ENCODE measurements around the gene PPFIA2. TPM values are rescaled to one million over a fixed set of nuclear protein-coding genes. Genes with fewer than 3 reads are reported as not detected.

PPFIA2 gene
- polyA plus RNA-seq, 1 donor from 2014 or later = 65.3 TPM

DNA sequence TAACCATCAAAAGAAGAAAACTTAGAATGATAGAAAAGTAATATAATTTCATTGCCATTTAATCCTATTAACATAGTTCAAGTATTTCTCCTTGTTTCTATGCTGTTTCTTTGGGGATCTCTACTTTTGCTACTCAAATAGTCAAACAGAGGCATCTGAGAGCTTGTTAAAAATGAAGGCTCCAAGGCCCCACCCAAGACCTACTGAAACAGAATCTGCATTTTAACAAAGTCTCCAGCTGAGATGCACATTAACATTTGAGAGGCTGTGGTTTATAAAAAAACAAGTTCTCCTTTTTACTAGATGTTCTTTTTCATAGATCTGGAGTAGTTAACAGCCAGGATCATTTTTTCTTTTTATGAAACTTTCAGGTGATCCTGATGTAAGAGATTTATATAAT lies 31.8 kb downstream of the PPFIA2 start:
- no peak overlapping the region for H3K4me2 ChIP-seq (ENCODE audit: low read length)
- no peaks in the 10 kb centered on the region for H3K27me3 ChIP-seq (ENCODE audit: insufficient read depth, low read depth, low read length)

DNA sequence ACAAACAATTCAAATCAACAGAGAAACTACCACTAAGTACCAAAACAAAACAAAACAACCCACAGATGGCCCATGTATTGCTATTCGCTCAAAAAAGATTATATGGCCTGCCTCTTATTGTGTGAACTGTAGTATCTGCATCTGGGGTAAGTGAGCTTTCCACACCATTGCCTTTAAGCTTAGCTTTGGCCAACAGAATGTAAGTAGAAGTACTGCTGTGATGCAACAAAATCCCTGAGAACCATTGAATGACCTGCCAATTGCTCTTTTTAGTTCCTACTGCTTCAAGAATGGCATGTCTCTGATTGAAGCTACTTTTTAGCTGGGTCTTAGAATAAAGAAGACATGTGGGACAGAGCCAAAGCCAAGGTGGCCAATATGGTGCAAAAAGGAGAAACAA lies 32.5 kb downstream of the PPFIA2 start:
- TF ChIP-seq POLR2AphosphoS5 (IDR thresholded peaks at IDR 0.05) (no peak), SMC3 (conservative IDR thresholded peaks at IDR 0.05; ENCODE audit: poor library complexity) (no peak), EZH2 (IDR thresholded peaks at IDR 0.05; ENCODE audit: borderline replicate concordance, insufficient read depth, low read length, poor library complexity, severe bottlenecking) (no peak)
- Histone ChIP-seq H3K9me3 (ENCODE audit: low read length) (no peaks in the 10 kb centered on the region), H3K36me3 (ENCODE audit: insufficient read depth, low read length) (peaks cover 3% of the 10 kb centered on the region), H3F3A (ENCODE audit: insufficient read depth, low read length, poor library complexity, severe bottlenecking) (no peaks in the 10 kb centered on the region), H3K79me2 (replicated peaks; ENCODE audit: insufficient read depth, low read length) (no peaks in the 10 kb centered on the region), H3K27ac (ENCODE audit: low read length) (no peak overlapping the region), H3K4me3 (ENCODE audit: low read length) (no peak overlapping the region), H3K9me2 (ENCODE audit: insufficient read depth, low read length) (no peaks in the 10 kb centered on the region), H4K20me1 (ENCODE audit: insufficient read depth) (no peaks in the 10 kb centered on the region), H2AFZ (ENCODE audit: low read depth, low read length) (no peak overlapping the region), H3K27me3 (ENCODE audit: insufficient read depth, low read depth, low read length) (no peaks in the 10 kb centered on the region), H3K4me2 (ENCODE audit: low read length) (no peak overlapping the region), H3K9ac (ENCODE audit: low read length) (no peak overlapping the region)

More for the DNA sequence above, 31.8 kb downstream of the PPFIA2 start:
- Histone ChIP-seq H4K20me1 (ENCODE audit: insufficient read depth) (no peaks in the 10 kb centered on the region), H3K36me3 (ENCODE audit: insufficient read depth, low read length) (peaks cover 3% of the 10 kb centered on the region), H3K9ac (ENCODE audit: low read length) (no peak overlapping the region), H3K4me3 (ENCODE audit: low read length) (no peak overlapping the region), H3K27ac (ENCODE audit: low read length) (no peak overlapping the region), H3K79me2 (replicated peaks; ENCODE audit: insufficient read depth, low read length) (no peaks in the 10 kb centered on the region), H2AFZ (ENCODE audit: low read depth, low read length) (no peak overlapping the region), H3K9me3 (ENCODE audit: low read length) (no peaks in the 10 kb centered on the region), H3F3A (ENCODE audit: insufficient read depth, low read length, poor library complexity, severe bottlenecking) (no peaks in the 10 kb centered on the region), H3K9me2 (ENCODE audit: insufficient read depth, low read length) (no peaks in the 10 kb centered on the region)
- TF ChIP-seq MXI1 (conservative IDR thresholded peaks at IDR 0.05; ENCODE audit: poor library complexity, severe bottlenecking) (no peak), EZH2 (IDR thresholded peaks at IDR 0.05; ENCODE audit: borderline replicate concordance, insufficient read depth, low read length, poor library complexity, severe bottlenecking) (no peak), POLR2AphosphoS5 (IDR thresholded peaks at IDR 0.05) (no peak), RAD21 (conservative IDR thresholded peaks at IDR 0.05) (no peak), SMC3 (conservative IDR thresholded peaks at IDR 0.05; ENCODE audit: poor library complexity) (no peak), CTCF (IDR thresholded peaks at IDR 0.05; ENCODE audit: poor library complexity, severe bottlenecking) (no peak), TAF1 (IDR thresholded peaks at IDR 0.05; ENCODE audit: low read depth) (no peak), EP300 (conservative IDR thresholded peaks at IDR 0.05; ENCODE audit: poor library complexity, severe bottlenecking) (no peak)
- TF ChIP-seq, protein P1, sequence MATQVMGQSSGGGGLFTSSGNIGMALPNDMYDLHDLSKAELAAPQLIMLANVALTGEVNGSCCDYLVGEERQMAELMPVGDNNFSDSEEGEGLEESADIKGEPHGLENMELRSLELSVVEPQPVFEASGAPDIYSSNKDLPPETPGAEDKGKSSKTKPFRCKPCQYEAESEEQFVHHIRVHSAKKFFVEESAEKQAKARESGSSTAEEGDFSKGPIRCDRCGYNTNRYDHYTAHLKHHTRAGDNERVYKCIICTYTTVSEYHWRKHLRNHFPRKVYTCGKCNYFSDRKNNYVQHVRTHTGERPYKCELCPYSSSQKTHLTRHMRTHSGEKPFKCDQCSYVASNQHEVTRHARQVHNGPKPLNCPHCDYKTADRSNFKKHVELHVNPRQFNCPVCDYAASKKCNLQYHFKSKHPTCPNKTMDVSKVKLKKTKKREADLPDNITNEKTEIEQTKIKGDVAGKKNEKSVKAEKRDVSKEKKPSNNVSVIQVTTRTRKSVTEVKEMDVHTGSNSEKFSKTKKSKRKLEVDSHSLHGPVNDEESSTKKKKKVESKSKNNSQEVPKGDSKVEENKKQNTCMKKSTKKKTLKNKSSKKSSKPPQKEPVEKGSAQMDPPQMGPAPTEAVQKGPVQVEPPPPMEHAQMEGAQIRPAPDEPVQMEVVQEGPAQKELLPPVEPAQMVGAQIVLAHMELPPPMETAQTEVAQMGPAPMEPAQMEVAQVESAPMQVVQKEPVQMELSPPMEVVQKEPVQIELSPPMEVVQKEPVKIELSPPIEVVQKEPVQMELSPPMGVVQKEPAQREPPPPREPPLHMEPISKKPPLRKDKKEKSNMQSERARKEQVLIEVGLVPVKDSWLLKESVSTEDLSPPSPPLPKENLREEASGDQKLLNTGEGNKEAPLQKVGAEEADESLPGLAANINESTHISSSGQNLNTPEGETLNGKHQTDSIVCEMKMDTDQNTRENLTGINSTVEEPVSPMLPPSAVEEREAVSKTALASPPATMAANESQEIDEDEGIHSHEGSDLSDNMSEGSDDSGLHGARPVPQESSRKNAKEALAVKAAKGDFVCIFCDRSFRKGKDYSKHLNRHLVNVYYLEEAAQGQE (IDR thresholded peaks at IDR 0.05; ENCODE audit: borderline replicate concordance) = no peak

Data from neural cell (in vitro differentiated cells).